Endothelial cell of umbilical vein (primary cell): ENCODE data around the gene KCNH2. TPM values are rescaled to one million over a fixed set of nuclear protein-coding genes. Genes with fewer than 3 reads are reported as not detected.

ENCODE experiments used
- BruUV-seq: library from RNA; stranded (reverse); fragments of 400-500 nt; replicated peaks from 2 replicates; lab custom pipeline; 2021; lab: Mats Ljungman, UMichigan
- CTCF ChIA-PET: fragments of 300-600, 350-600 bp; sonication (Branson Sonifier 250); formaldehyde crosslinking; loops from one replicate; lab custom pipeline; 2021; ENCODE audit warnings: antibody characterized with exemption, inconsistent platforms; lab: Charles Lee
- POLR2A ChIA-PET: fragments of 300-600, 350-600 bp; sonication (Branson Sonifier 250); formaldehyde crosslinking; loops from one replicate; lab custom pipeline; 2021; ENCODE audit warnings: antibody characterized with exemption, inconsistent platforms; lab: Charles Lee
- DNase-seq: peaks from one replicate; pipeline ENCODE4 v3.0.0-alpha.2; 2011; ENCODE audit warnings: low read depth, low spot score
- FAIRE-seq: peaks from 2 replicates; lab custom pipeline; 2011; peaks lifted over from hg19 to GRCh38; lab: Jason Lieb, UNC
- H2AFZ ChIP-seq: 2 replicates; pipeline ENCODE4 v1.6.0; 2012; ENCODE audit warnings: low read depth, low read length, control low read depth, inconsistent platforms
- H3K27ac ChIP-seq: 2 replicates; pipeline ENCODE4 v1.5.1; 2011; ENCODE audit warnings: low read depth, mild to moderate bottlenecking, control low read depth, low read length, moderate library complexity; ENCODE audit not compliant: insufficient read depth
- H3K27me3 ChIP-seq, 2 experiments: 2 replicates each; pipeline versions ENCODE4 v1.6.0 to v1.6.1; 2011; ENCODE audit warnings: low read length in 2 of 2, mixed read lengths in 1 of 2; ENCODE audit not compliant: control insufficient read depth in 2 of 2, insufficient read depth in 2 of 2
- H3K36me3 ChIP-seq, 2 experiments: 2 replicates in 1 of 2; 3 replicates in 1 of 2; pipeline ENCODE4 v1.5.1; 2011; ENCODE audit warnings: low read length in 2 of 2, mild to moderate bottlenecking in 1 of 2, moderate library complexity in 1 of 2; ENCODE audit not compliant: control insufficient read depth in 2 of 2, insufficient read depth in 2 of 2; ENCODE audit errors: extremely low read depth in 1 of 2
- H3K4me1 ChIP-seq: 3 replicates; pipeline ENCODE4 v1.5.1; 2011; ENCODE audit warnings: mild to moderate bottlenecking, low read length; ENCODE audit not compliant: control insufficient read depth, insufficient read depth; ENCODE audit errors: extremely low read depth
- H3K4me2 ChIP-seq: 2 replicates; pipeline ENCODE4 v1.6.1; 2011; ENCODE audit warnings: low read length, control low read depth, mixed read lengths; ENCODE audit not compliant: insufficient read depth
- H3K4me3 ChIP-seq, 3 experiments: fragments of 200-600 bp in 1 of 3; sonication (generic), shearing (Covaris generic) in 1 of 3; replicated peaks in 1 of 3; 2 replicates each; pipeline ENCODE4 v1.5.1; 2011 to 2016; ENCODE audit warnings: control low read depth in 3 of 3, low read length in 3 of 3, mild to moderate bottlenecking in 2 of 3, inconsistent platforms in 1 of 3, low read depth in 1 of 3, moderate library complexity in 1 of 3; ENCODE audit not compliant: insufficient read depth in 1 of 3
- H3K79me2 ChIP-seq: 2 replicates; pipeline ENCODE4 v1.6.0; 2012; ENCODE audit warnings: low read length, inconsistent platforms; ENCODE audit not compliant: control insufficient read depth, insufficient read depth
- H3K9ac ChIP-seq: replicated peaks from 2 replicates; pipeline ENCODE3; 2011; ENCODE audit warnings: low read length, control low read depth; ENCODE audit not compliant: insufficient read depth; ENCODE audit errors: extremely low read depth
- H3K9me1 ChIP-seq: replicated peaks from 3 replicates; pipeline ENCODE4 v1.6.0; 2011; ENCODE audit warnings: mild to moderate bottlenecking, low read length; ENCODE audit not compliant: control insufficient read depth, insufficient read depth; ENCODE audit errors: extremely low read depth
- H3K9me3 ChIP-seq: replicated peaks from 2 replicates; pipeline ENCODE4 v1.5.1; 2012; ENCODE audit warnings: low read length, inconsistent platforms; ENCODE audit not compliant: control insufficient read depth, insufficient read depth
- H4K20me1 ChIP-seq: replicated peaks from 2 replicates; pipeline ENCODE3; 2011; ENCODE audit warnings: mild to moderate bottlenecking, low read length; ENCODE audit not compliant: control insufficient read depth, insufficient read depth; ENCODE audit errors: extremely low read depth
- CTCF ChIP-seq, 2 donors: IDR thresholded peaks; 1 replicate in 1 of 2; 2 replicates in 1 of 2; pipeline ENCODE4 v1.5.1; 2011; ENCODE audit warnings: low read length in 2 of 2, mild to moderate bottlenecking in 2 of 2, moderate library complexity in 2 of 2, control low read depth in 1 of 2, inconsistent platforms in 1 of 2, low read depth in 1 of 2; ENCODE audit not compliant: insufficient read depth in 1 of 2; ENCODE audit errors: extremely low read depth in 1 of 2
- EZH2 ChIP-seq: IDR thresholded peaks from 2 replicates; pipeline ENCODE4 v1.6.1; 2012; ENCODE audit warnings: borderline replicate concordance, low read depth, mild to moderate bottlenecking, moderate library complexity, low read length, inconsistent platforms; ENCODE audit not compliant: severe bottlenecking
- FOS ChIP-seq: IDR thresholded peaks from 2 replicates; pipeline ENCODE4 v1.6.1; 2011; ENCODE audit warnings: mild to moderate bottlenecking, low read length, moderate library complexity, borderline replicate concordance; ENCODE audit not compliant: insufficient read depth
- GATA2 ChIP-seq: IDR thresholded peaks from 2 replicates; pipeline ENCODE4 v1.7.0; 2011; ENCODE audit warnings: low read depth, mild to moderate bottlenecking, moderate library complexity, mixed read lengths, low read length; ENCODE audit not compliant: insufficient read length, insufficient read depth
- JUN ChIP-seq: IDR thresholded peaks from 2 replicates; pipeline ENCODE4 v1.6.1; 2011; ENCODE audit warnings: borderline replicate concordance, low read depth; ENCODE audit not compliant: insufficient read length, insufficient read depth
- MAX ChIP-seq: IDR thresholded peaks from 2 replicates; pipeline ENCODE4 v1.6.1; 2011; ENCODE audit not compliant: insufficient read depth, insufficient read length
- MYC ChIP-seq: IDR thresholded peaks from one replicate; pipeline ENCODE4 v1.6.1; 2011; ENCODE audit warnings: mild to moderate bottlenecking, low read depth, low read length
- POLR2A ChIP-seq: IDR thresholded peaks from 2 replicates; pipeline ENCODE4 v1.6.1; 2012; ENCODE audit warnings: low read depth, mild to moderate bottlenecking, control low read depth, low read length
- POLR2AphosphoS5 ChIP-seq: IDR thresholded peaks from 2 replicates; pipeline ENCODE4 v1.6.1; 2012; ENCODE audit warnings: low read depth, mild to moderate bottlenecking, control low read depth, low read length, moderate library complexity; ENCODE audit not compliant: insufficient read depth
- dilution Hi-C: fragments of 300-500 bp; cut with MboI; formaldehyde crosslinking; loops from one replicate; pipeline ENCODE4 v1.15.0; 2019; ENCODE audit warnings: low sequenced_read_pairs; ENCODE audit not compliant: extremely low pct_ligation_motif_present
- intact Hi-C: fragments of 100-400 bp; cut with micrococcal nuclease; formaldehyde crosslinking; loops from one replicate; pipeline ENCODE4 v1.10.0; 2022
- polyA plus RNA-seq, 4 experiments: library from polyadenylated mRNA; depleted of rRNA in 3 of 4; stranded (reverse) in 3 of 4; unstranded in 1 of 4; fragments of >200 nt; gene quantifications; 2 replicates each; pipeline versions ENCODE4 v1.2.1 to v1.2.3, GENCODE V29; 2011 to 2012; ENCODE audit warnings: missing spikeins in 1 of 4
- total RNA-seq: library from RNA; stranded (reverse); gene quantifications from 2 replicates; pipeline ENCODE4 v1.2.3, GENCODE V29; 2021

KCNH2 gene
- total and polyA plus RNA-seq, 2 donors (not counting 3 experiments of a cell fraction or from before 2014, with no cell fraction given): 0.03 to 0.09 TPM

GRCh38 chr7:150977382-150978125, 567 bp downstream of the KCNH2 start:
- peaks cover 41 to 48% of the 10 kb centered on the region in 2 experiments for H3K27me3 ChIP-seq
- no peak for DNase-seq
- no peaks in the 10 kb centered on the region for H4K20me1 ChIP-seq
- no peak overlapping the region for H3K4me2 ChIP-seq
- H3K27ac ChIP-seq: no peak overlapping the region
- intact Hi-C loops (no loop called here), dilution Hi-C loops (no loop called here)
- no peaks in the 10 kb centered on the region for H3K79me2 ChIP-seq
- FAIRE-seq: no peak
- H3K4me3 ChIP-seq: no peak overlapping the region
- no peak overlapping the region for H2AFZ ChIP-seq
- H3K9ac ChIP-seq: no peak overlapping the region
- H3K36me3 ChIP-seq: no peaks in the 10 kb centered on the region
- H3K9me3 ChIP-seq: no peaks in the 10 kb centered on the region
- TF ChIP-seq POLR2A: no peak
- peak; percentile 58 for TF ChIP-seq EZH2
- ChIA-PET CTCF (interaction anchor here (1.3 kb wide), 1 partner anchor 8 kb away, joined by 7 read pairs; no protein-coding TSS in a partner anchor), POLR2A (no interaction called here)
- BruUV-seq: no TSS peak
- H3K4me1 ChIP-seq: peaks cover 10% of the 10 kb centered on the region
- H3K9me1 ChIP-seq: no peaks in the 10 kb centered on the region

GRCh38 chr7:150976529-150977381, 1.4 kb downstream of the KCNH2 start:
- no peak overlapping the region for H3K27ac ChIP-seq
- H3K9ac ChIP-seq: no peak overlapping the region
- FAIRE-seq (no peak), DNase-seq (no peak)
- H3K9me3 ChIP-seq: no peaks in the 10 kb centered on the region
- no peak overlapping the region for H3K4me2 ChIP-seq
- H3K4me1 ChIP-seq: peaks cover 10% of the 10 kb centered on the region
- H3K79me2 ChIP-seq: no peaks in the 10 kb centered on the region
- intact Hi-C loops (no loop called here), dilution Hi-C loops (no loop called here)
- BruUV-seq: no TSS peak
- ChIA-PET POLR2A (no interaction called here), CTCF (interaction anchor here (1.3 to 2.3 kb wide), 4 partner anchors 9 to 42 kb away, joined by 5 to 14 read pairs (median 7); no protein-coding TSS in a partner anchor)
- no peaks in the 10 kb centered on the region for H3K36me3 ChIP-seq
- H3K4me3 ChIP-seq: no peak overlapping the region
- H3K9me1 ChIP-seq: no peaks in the 10 kb centered on the region
- H2AFZ ChIP-seq: no peak overlapping the region
- H3K27me3 ChIP-seq: peaks cover 38 to 43% of the 10 kb centered on the region in 2 experiments
- TF ChIP-seq POLR2AphosphoS5 (no peak), MYC (no peak), CTCF (IDR thresholded peaks at IDR 0.05; ENCODE audit: extremely low read depth in 1 of 2, insufficient read depth in 1 of 2, low read depth in 1 of 2, low read length in 2 of 2) (no peak), POLR2A (no peak), GATA2 (no peak), FOS (no peak), EZH2 (no peak), JUN (no peak), MAX (no peak)
- no peaks in the 10 kb centered on the region for H4K20me1 ChIP-seq
